ENCODE measurements around the gene WDR27.

WDR27 gene

GRCh38 chr6:169677096-169677495 is 24.7 kb downstream of the WDR27 start:
- no peak for TF ChIP-seq CTCF (IDR thresholded peaks at IDR 0.05; ENCODE audit: borderline replicate concordance, insufficient read depth, low read depth, low read length)
- H3K4me3 ChIP-seq (ENCODE audit: low read depth, low read length): no peak overlapping the region

GRCh38 chr6:169675011-169675410 is 26.8 kb downstream of the WDR27 start:
- TF ChIP-seq CTCF (IDR thresholded peaks at IDR 0.05; ENCODE audit: borderline replicate concordance, insufficient read depth, low read depth, low read length): no peak
- H3K4me3 ChIP-seq (ENCODE audit: low read depth, low read length): no peak overlapping the region

GRCh38 chr6:169671563-169671962 is 30.3 kb downstream of the WDR27 start:
- H3K4me3 ChIP-seq (ENCODE audit: low read depth, low read length): no peak overlapping the region
- no peak for TF ChIP-seq CTCF (IDR thresholded peaks at IDR 0.05; ENCODE audit: borderline replicate concordance, insufficient read depth, low read depth, low read length)

- no peak for TF ChIP-seq CTCF (IDR thresholded peaks at IDR 0.05; ENCODE audit: borderline replicate concordance, insufficient read depth, low read depth, low read length)
- no peak overlapping the region for H3K4me3 ChIP-seq (ENCODE audit: low read depth, low read length)
These were observed 31.9 kb downstream of the WDR27 start for GRCh38 chr6:169669889-169670288.

- no peak for TF ChIP-seq CTCF (IDR thresholded peaks at IDR 0.05; ENCODE audit: borderline replicate concordance, insufficient read depth, low read depth, low read length)
These were observed 32.7 kb downstream of the WDR27 start for GRCh38 chr6:169669147-169669546.

GRCh38 chr6:169668203-169668847 is 33.5 kb downstream of the WDR27 start:
- H3K4me3 ChIP-seq (ENCODE audit: low read depth, low read length): no peak overlapping the region
- no peak for TF ChIP-seq CTCF (IDR thresholded peaks at IDR 0.05; ENCODE audit: borderline replicate concordance, insufficient read depth, low read depth, low read length)

More at GRCh38 chr6:169669147-169669546, 32.7 kb downstream of the WDR27 start:
- no peak overlapping the region for H3K4me3 ChIP-seq (ENCODE audit: low read depth, low read length)

- TF ChIP-seq CTCF (IDR thresholded peaks at IDR 0.05; ENCODE audit: borderline replicate concordance, insufficient read depth, low read depth, low read length): no peak
- no peak overlapping the region for H3K4me3 ChIP-seq (ENCODE audit: low read depth, low read length)
These were observed 34.1 kb downstream of the WDR27 start for GRCh38 chr6:169667716-169668115.

Data from GM12875 (cell line).